DLD1 (cell line): ENCODE measurements around the gene MAMLD1.

Source experiments
- in situ Hi-C: cut with HindIII; loops from 2 replicates; pipeline ENCODE4 v1.10.0; 2017; ENCODE audit warnings: low sequenced_read_pairs

The MAMLD1 gene

GRCh38 chrX:150489359-150490015, 126.4 kb downstream of the MAMLD1 start:
- in situ Hi-C loops: no loop called here

GRCh38 chrX:150495496-150495895, 132.4 kb downstream of the MAMLD1 start:
- in situ Hi-C loops: no loop called here

GRCh38 chrX:150499240-150499639, 136.1 kb downstream of the MAMLD1 start:
- in situ Hi-C loops: no loop called here

GRCh38 chrX:150502091-150502490, 139.0 kb downstream of the MAMLD1 start:
- in situ Hi-C loops: no loop called here

- in situ Hi-C loops: no loop called here
These were observed 140.1 kb downstream of the MAMLD1 start for GRCh38 chrX:150502979-150503897.

- in situ Hi-C loops: no loop called here
These were observed 140.7 kb downstream of the MAMLD1 start for GRCh38 chrX:150503898-150504219.

GRCh38 chrX:150504397-150505182, 141.5 kb downstream of the MAMLD1 start:
- in situ Hi-C loops: no loop called here

- in situ Hi-C loops: no loop called here
These were observed 142.9 kb downstream of the MAMLD1 start for GRCh38 chrX:150506020-150506419.

GRCh38 chrX:150506486-150506885, 143.4 kb downstream of the MAMLD1 start:
- in situ Hi-C loops: no loop called here

- in situ Hi-C loops: no loop called here
These were observed 144.2 kb downstream of the MAMLD1 start for GRCh38 chrX:150507251-150507856.

- in situ Hi-C loops: no loop called here
These were observed 144.9 kb downstream of the MAMLD1 start for GRCh38 chrX:150508018-150508417.

- in situ Hi-C loops: no loop called here
These were observed 145.6 kb downstream of the MAMLD1 start for GRCh38 chrX:150508451-150509367.

- in situ Hi-C loops: no loop called here
These were observed 146.6 kb downstream of the MAMLD1 start for GRCh38 chrX:150509703-150510102.

- in situ Hi-C loops: no loop called here
These were observed 149.4 kb downstream of the MAMLD1 start for GRCh38 chrX:150512461-150512901.

- in situ Hi-C loops: no loop called here
These were observed 150.4 kb downstream of the MAMLD1 start for GRCh38 chrX:150513544-150513943.

GRCh38 chrX:150514462-150514861, 151.3 kb downstream of the MAMLD1 start:
- in situ Hi-C loops: no loop called here

- in situ Hi-C loops: no loop called here
These were observed 152.7 kb downstream of the MAMLD1 start for GRCh38 chrX:150515801-150516200.

GRCh38 chrX:150517303-150517910, 154.3 kb downstream of the MAMLD1 start:
- in situ Hi-C loops: no loop called here

GRCh38 chrX:150522494-150522893, 159.4 kb downstream of the MAMLD1 start:
- in situ Hi-C loops: no loop called here
